SH-SY5Y (cell line): ENCODE data around the gene UBR4.

ENCODE experiments used
- GATA2 ChIP-seq: IDR thresholded peaks from 2 replicates; pipeline ENCODE4 v1.6.1; 2011; ENCODE audit warnings: mild to moderate bottlenecking, low read depth, low read length
- GATA3 ChIP-seq: IDR thresholded peaks from 2 replicates; pipeline ENCODE4 v1.6.1; 2011; ENCODE audit warnings: low read depth, mild to moderate bottlenecking, low read length, moderate library complexity

DNA sequence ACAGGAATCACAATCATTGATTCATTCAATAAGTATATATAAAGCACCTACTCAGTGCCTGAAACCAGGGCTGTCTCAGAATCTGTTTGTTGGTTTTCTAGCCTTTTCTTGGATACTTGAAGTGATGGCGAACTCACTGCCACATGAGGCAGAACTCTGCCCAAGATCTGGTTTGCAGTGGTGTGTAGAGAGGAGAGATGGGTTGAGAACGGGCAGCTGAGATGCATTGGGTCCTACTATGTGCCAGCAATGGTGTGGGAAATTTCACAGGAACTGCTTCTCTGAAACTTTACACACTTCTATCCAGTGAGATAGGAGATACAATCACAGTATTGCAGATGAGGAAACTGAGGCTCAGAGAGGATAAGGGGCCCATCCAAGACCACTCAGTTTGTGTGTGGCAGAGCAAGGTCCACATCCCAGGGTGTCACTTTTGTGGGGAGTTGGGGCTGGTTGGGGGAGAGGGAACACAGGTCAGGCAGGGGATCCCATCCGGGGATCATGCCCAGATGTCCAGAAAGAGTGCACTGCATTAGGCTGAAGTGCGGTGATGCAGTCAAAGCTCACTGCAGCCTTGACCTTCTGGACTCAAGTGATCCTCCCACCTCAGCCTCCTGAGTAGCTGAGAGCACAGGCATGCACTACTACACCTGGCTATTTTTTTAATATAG lies 169.9 kb downstream of the UBR4 start:
- TF ChIP-seq GATA2 (no peak), GATA3 (no peak)
